ENCODE results near the gene ILF2.

Gene ILF2

DNA sequence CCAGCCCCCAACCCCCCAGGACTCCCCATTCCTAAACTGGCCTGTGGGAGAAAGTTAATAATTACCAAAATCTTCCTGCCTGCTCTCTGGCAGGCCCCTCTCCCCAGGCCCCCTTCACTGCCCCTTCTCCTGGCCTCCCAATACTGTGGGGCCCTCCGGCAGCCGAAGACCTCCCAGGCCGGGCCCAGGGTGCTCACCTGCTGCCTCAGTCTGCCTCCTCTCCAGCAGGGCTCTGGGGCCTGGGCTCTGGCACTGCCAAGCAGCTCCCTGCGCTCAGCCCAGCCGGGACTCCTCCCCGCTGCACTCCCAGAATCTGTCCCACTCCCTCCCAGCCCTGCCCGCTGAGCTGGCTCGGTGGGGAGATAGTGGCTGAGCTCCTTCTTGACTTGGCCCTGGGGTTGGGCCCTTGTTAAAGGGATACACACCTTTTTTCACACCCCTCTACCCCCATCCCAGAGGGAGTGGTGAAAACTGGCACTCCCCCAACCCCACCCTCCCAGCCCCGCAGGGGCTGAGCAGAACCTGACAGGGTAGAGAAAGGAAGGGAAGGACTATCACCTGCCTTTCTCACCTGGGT is 58.0 kb downstream of the ILF2 start, which contains the start of gene S100A16:
S100A16 (minus strand) TSS at position 383 of the 577 bp plus-strand sequence. CDS start 4,986 bp downstream, outside the sequence.
- no peaks in the 10 kb centered on the region for H3K9me3 ChIP-seq (ENCODE audit: control insufficient read depth, low read length)
- DNase-seq (ENCODE audit: low read depth), result peak; percentile 85

DNA sequence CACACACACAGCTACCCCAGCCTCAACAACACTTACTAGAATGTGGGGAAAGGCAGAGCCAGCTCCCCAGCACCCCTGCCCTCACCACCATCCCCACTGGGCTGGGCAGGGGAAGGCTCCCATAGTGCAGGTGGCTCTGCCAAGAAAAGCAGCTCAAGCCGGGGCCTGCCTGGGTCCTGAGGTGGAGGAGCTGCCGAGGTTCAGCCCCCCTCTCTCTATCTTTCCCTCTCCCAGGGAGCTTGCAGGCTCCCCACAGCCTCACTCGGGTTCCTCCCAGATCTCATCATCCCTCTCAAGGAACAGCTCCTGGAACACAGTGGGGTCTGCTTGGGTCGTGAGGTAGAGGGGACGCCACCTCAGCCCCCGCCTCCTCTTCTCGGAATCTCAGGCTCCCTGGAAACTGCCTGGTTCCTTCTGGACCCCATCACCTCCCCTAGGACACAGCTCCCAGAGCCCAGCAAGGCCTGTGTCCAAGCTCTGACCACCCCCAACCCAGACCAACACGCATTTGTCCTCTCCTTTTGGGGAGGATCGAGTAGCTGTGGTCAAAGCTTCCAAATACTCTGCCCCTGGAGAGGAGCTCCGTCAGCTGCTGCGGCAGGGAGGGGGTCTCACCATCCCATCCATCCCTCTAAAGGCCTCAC is 58.6 kb downstream of the ILF2 start:
- peak; percentile 61 for DNase-seq (ENCODE audit: low read depth)

More for the DNA sequence above, 58.0 kb downstream of the ILF2 start, which contains the start of gene S100A16:
- H3K36me3 ChIP-seq (ENCODE audit: control insufficient read depth, insufficient read depth, low read length, severe bottlenecking), result peaks cover 3% of the 10 kb centered on the region
- peaks cover 61% of the 10 kb centered on the region for H3K4me1 ChIP-seq (ENCODE audit: control insufficient read depth, insufficient read depth, low read length)
- H3K9ac ChIP-seq (ENCODE audit: low read length), result peak within 1 kb of the TSS; percentile 95
- H3K4me3 ChIP-seq (ENCODE audit: low read length), result peak within 1 kb of the TSS; percentile 91
- H3K27me3 ChIP-seq (replicated peaks; ENCODE audit: control insufficient read depth, insufficient read depth, low read length), result no peaks in the 10 kb centered on the region

More for the DNA sequence above, 58.6 kb downstream of the ILF2 start:
- Histone ChIP-seq H3K27me3 (replicated peaks; ENCODE audit: control insufficient read depth, insufficient read depth, low read length) (no peaks in the 10 kb centered on the region), H3K36me3 (ENCODE audit: control insufficient read depth, insufficient read depth, low read length, severe bottlenecking) (peaks cover 9% of the 10 kb centered on the region), H3K4me3 (ENCODE audit: low read length) (peak overlapping the region; percentile 91), H3K9me3 (ENCODE audit: control insufficient read depth, low read length) (no peaks in the 10 kb centered on the region), H3K9ac (ENCODE audit: low read length) (peak overlapping the region; percentile 95), H3K4me1 (ENCODE audit: control insufficient read depth, insufficient read depth, low read length) (peaks cover 57% of the 10 kb centered on the region)
